WTC11 (cell line): Measurements from ENCODE around the gene KCNH8. TPM values are rescaled to one million over a fixed set of nuclear protein-coding genes. Genes with fewer than 3 reads are reported as not detected.

Experiments
- ATAC-seq: fragments of 200-7000 bp; cut with Tn5 transposase; 2 replicates; pipeline ENCODE4 v1.10.0; 2021; ENCODE audit warnings: mild to moderate bottlenecking, moderate library complexity
- CTCF ChIA-PET: fragments of 300-600 bp; sonication (Branson Sonifier 250); formaldehyde crosslinking; loops from one replicate; lab custom pipeline; 2021; ENCODE audit warnings: antibody characterized with exemption; lab: Charles Lee
- POLR2A ChIA-PET: fragments of 350-600 bp; sonication (Branson Sonifier 250); formaldehyde crosslinking; loops from one replicate; lab custom pipeline; 2021; ENCODE audit warnings: antibody characterized with exemption; lab: Charles Lee
- DNase-seq: peaks from one replicate; pipeline ENCODE4 v3.0.0; 2021; ENCODE audit warnings: low spot score
- H3K27ac Mint-ChIP-seq: 2 replicates; pipeline ENCODE4 v1.8.0; 2021; ENCODE audit warnings: mixed read lengths
- H3K27me3 Mint-ChIP-seq: 2 replicates; pipeline ENCODE4 v1.8.0; 2021; ENCODE audit warnings: low read depth, mild to moderate bottlenecking, moderate library complexity, mixed read lengths
- H3K36me3 Mint-ChIP-seq: 2 replicates; pipeline ENCODE4 v1.8.0; 2021; ENCODE audit warnings: mixed read lengths
- H3K4me1 Mint-ChIP-seq: 2 replicates; pipeline ENCODE4 v1.8.0; 2022; ENCODE audit warnings: mixed read lengths
- H3K4me3 Mint-ChIP-seq: 2 replicates; pipeline ENCODE4 v1.8.0; 2021; ENCODE audit warnings: mild to moderate bottlenecking, moderate library complexity, mixed read lengths
- H3K9me3 Mint-ChIP-seq: 2 replicates; pipeline ENCODE4 v1.8.0; 2021; ENCODE audit warnings: mixed read lengths
- ATF1 ChIP-seq: sonication (generic); formaldehyde crosslinking; IDR thresholded peaks from 2 replicates; pipeline ENCODE4 v1.8.1; 2023; ENCODE audit warnings: mild to moderate bottlenecking, moderate library complexity, missing genetic modification reagents
- FOXK1 ChIP-seq: sonication (generic); formaldehyde crosslinking; IDR thresholded peaks from 2 replicates; pipeline ENCODE4 v1.8.0; 2022; ENCODE audit warnings: mild to moderate bottlenecking, moderate library complexity, missing genetic modification reagents
- FOXP1 ChIP-seq: sonication (generic); formaldehyde crosslinking; IDR thresholded peaks from 2 replicates; pipeline ENCODE4 v1.8.0; 2022; ENCODE audit warnings: missing genetic modification reagents, mild to moderate bottlenecking, moderate library complexity, borderline replicate concordance
- GRHL2 ChIP-seq: fragments of 250-450 bp; sonication (Bioruptor Pico); IDR thresholded peaks from 2 replicates; pipeline ENCODE4 v1.8.0; 2022; ENCODE audit warnings: mild to moderate bottlenecking, moderate library complexity; ENCODE audit not compliant: insufficient replicate concordance, severe bottlenecking
- GTF2I ChIP-seq: fragments of 250-450 bp; sonication (Bioruptor Pico); conservative IDR thresholded peaks from 2 replicates; pipeline ENCODE4 v1.4.0; 2021; ENCODE audit warnings: mild to moderate bottlenecking
- HMGA2 ChIP-seq: fragments of 250-450 bp; sonication (Bioruptor Pico); IDR thresholded peaks from 2 replicates; pipeline ENCODE4 v1.4.0; 2021; ENCODE audit warnings: mild to moderate bottlenecking, moderate library complexity
- MYBL2 ChIP-seq: sonication (generic); formaldehyde crosslinking; IDR thresholded peaks from 2 replicates; pipeline ENCODE4 v1.8.1; 2023; ENCODE audit warnings: mild to moderate bottlenecking, moderate library complexity, missing genetic modification reagents
- NR1H2 ChIP-seq: sonication (generic); formaldehyde crosslinking; IDR thresholded peaks from 2 replicates; pipeline ENCODE4 v1.9.0; 2021; ENCODE audit warnings: mild to moderate bottlenecking, moderate library complexity, missing genetic modification reagents
- NR3C1 ChIP-seq: sonication (generic); formaldehyde crosslinking; conservative IDR thresholded peaks from 2 replicates; pipeline ENCODE4 v1.8.1; 2023; ENCODE audit warnings: low read depth, mild to moderate bottlenecking, missing genetic modification reagents
- ZNF121 ChIP-seq: sonication (generic); formaldehyde crosslinking; IDR thresholded peaks from 2 replicates; pipeline ENCODE4 v1.8.0; 2023; ENCODE audit warnings: missing genetic modification reagents
- ZNF219 ChIP-seq: sonication (generic); formaldehyde crosslinking; IDR thresholded peaks from 2 replicates; pipeline ENCODE4 v1.8.0; 2023; ENCODE audit warnings: missing genetic modification reagents, mild to moderate bottlenecking, borderline replicate concordance
- ZNF263 ChIP-seq: sonication (generic); formaldehyde crosslinking; IDR thresholded peaks from 2 replicates; pipeline ENCODE4 v1.8.1; 2022; ENCODE audit warnings: low read depth, mild to moderate bottlenecking, moderate library complexity, missing genetic modification reagents
- ZNF317 ChIP-seq: sonication (generic); formaldehyde crosslinking; IDR thresholded peaks from 2 replicates; pipeline ENCODE4 v1.8.1; 2023; ENCODE audit warnings: low read depth, mild to moderate bottlenecking, moderate library complexity, missing genetic modification reagents, borderline replicate concordance
- total RNA-seq: library from RNA; stranded (reverse); gene quantifications from 3 replicates; pipeline ENCODE4 v1.2.3, GENCODE V29; 2021
- TF ChIP-seq, protein P1 (sequence below): sonication (generic); formaldehyde crosslinking; IDR thresholded peaks from 2 replicates; pipeline ENCODE4 v1.8.1; 2022; ENCODE audit warnings: low read depth, mild to moderate bottlenecking, moderate library complexity, missing genetic modification reagents, borderline replicate concordance
- TF ChIP-seq, protein P2 (sequence below): fragments of 250-450 bp; sonication (Bioruptor Pico); IDR thresholded peaks from 2 replicates; pipeline ENCODE4 v1.9.0; 2021; ENCODE audit warnings: mild to moderate bottlenecking, borderline replicate concordance
- TF ChIP-seq, protein P3 (sequence below): sonication (generic); formaldehyde crosslinking; IDR thresholded peaks from 2 replicates; pipeline ENCODE4 v1.8.0; 2022; ENCODE audit warnings: mild to moderate bottlenecking, missing genetic modification reagents
- TF ChIP-seq, protein P4 (sequence below): fragments of 250-450 bp; sonication (Bioruptor Pico); IDR thresholded peaks from 2 replicates; pipeline ENCODE4 v1.9.0; 2021; ENCODE audit warnings: mild to moderate bottlenecking
- TF ChIP-seq, protein P5 (sequence below): sonication (generic); formaldehyde crosslinking; IDR thresholded peaks from 2 replicates; pipeline ENCODE4 v1.8.1; 2023; ENCODE audit warnings: mild to moderate bottlenecking, missing genetic modification reagents

KCNH8 gene
- total RNA-seq, 1 experiment from 2014 or later: 2.8 TPM

DNA sequence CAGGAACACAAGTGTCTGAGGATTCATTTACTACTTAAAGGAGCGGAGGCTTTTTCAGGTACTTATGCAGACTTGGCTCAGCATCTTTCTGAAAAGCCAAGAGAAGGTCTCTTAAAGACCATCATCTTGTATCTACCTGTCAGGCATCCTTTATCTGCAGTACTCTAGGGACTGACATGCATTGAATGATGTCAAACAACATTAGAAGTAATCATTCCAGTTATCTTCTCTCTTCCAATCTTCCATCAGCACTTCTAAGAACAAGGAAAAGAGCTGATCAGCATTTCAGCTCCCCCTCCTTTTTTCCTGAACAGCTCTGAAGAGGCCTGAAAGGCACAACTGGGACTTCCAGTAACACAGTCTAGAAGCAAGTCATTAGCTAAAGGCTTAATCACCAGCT, 214.8 kb downstream of the KCNH8 start:
- no peak for DNase-seq
- Mint-ChIP-seq H3K9me3 (no peaks in the 10 kb centered on the region), H3K36me3 (no peaks in the 10 kb centered on the region), H3K4me1 (peaks cover 6% of the 10 kb centered on the region; the same call in 1 of the 2 replicates), H3K4me3 (no peak overlapping the region), H3K27ac (no peak overlapping the region), H3K27me3 (no peaks in the 10 kb centered on the region)
- ChIA-PET CTCF (no interaction called here), POLR2A (interaction anchor here (0.6 kb wide), 1 partner anchor 37 kb away, joined by 11 read pairs; no protein-coding TSS in a partner anchor)
- TF ChIP-seq ZNF317 (no peak), FOXK1 (CRISPR knock-in tag) (no peak), HMGA2 (CRISPR knock-in tag) (no peak), MYBL2 (CRISPR knock-in tag) (no peak), GRHL2 (CRISPR knock-in tag) (no peak), ZNF121 (CRISPR knock-in tag) (no peak), NR1H2 (CRISPR knock-in tag) (no peak)
- TF ChIP-seq, protein P1, sequence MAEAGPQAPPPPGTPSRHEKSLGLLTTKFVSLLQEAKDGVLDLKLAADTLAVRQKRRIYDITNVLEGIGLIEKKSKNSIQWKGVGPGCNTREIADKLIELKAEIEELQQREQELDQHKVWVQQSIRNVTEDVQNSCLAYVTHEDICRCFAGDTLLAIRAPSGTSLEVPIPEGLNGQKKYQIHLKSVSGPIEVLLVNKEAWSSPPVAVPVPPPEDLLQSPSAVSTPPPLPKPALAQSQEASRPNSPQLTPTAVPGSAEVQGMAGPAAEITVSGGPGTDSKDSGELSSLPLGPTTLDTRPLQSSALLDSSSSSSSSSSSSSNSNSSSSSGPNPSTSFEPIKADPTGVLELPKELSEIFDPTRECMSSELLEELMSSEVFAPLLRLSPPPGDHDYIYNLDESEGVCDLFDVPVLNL (CRISPR knock-in tag): no peak
- TF ChIP-seq, protein P2, sequence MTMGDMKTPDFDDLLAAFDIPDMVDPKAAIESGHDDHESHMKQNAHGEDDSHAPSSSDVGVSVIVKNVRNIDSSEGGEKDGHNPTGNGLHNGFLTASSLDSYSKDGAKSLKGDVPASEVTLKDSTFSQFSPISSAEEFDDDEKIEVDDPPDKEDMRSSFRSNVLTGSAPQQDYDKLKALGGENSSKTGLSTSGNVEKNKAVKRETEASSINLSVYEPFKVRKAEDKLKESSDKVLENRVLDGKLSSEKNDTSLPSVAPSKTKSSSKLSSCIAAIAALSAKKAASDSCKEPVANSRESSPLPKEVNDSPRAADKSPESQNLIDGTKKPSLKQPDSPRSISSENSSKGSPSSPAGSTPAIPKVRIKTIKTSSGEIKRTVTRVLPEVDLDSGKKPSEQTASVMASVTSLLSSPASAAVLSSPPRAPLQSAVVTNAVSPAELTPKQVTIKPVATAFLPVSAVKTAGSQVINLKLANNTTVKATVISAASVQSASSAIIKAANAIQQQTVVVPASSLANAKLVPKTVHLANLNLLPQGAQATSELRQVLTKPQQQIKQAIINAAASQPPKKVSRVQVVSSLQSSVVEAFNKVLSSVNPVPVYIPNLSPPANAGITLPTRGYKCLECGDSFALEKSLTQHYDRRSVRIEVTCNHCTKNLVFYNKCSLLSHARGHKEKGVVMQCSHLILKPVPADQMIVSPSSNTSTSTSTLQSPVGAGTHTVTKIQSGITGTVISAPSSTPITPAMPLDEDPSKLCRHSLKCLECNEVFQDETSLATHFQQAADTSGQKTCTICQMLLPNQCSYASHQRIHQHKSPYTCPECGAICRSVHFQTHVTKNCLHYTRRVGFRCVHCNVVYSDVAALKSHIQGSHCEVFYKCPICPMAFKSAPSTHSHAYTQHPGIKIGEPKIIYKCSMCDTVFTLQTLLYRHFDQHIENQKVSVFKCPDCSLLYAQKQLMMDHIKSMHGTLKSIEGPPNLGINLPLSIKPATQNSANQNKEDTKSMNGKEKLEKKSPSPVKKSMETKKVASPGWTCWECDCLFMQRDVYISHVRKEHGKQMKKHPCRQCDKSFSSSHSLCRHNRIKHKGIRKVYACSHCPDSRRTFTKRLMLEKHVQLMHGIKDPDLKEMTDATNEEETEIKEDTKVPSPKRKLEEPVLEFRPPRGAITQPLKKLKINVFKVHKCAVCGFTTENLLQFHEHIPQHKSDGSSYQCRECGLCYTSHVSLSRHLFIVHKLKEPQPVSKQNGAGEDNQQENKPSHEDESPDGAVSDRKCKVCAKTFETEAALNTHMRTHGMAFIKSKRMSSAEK: no peak
- TF ChIP-seq, protein P3, sequence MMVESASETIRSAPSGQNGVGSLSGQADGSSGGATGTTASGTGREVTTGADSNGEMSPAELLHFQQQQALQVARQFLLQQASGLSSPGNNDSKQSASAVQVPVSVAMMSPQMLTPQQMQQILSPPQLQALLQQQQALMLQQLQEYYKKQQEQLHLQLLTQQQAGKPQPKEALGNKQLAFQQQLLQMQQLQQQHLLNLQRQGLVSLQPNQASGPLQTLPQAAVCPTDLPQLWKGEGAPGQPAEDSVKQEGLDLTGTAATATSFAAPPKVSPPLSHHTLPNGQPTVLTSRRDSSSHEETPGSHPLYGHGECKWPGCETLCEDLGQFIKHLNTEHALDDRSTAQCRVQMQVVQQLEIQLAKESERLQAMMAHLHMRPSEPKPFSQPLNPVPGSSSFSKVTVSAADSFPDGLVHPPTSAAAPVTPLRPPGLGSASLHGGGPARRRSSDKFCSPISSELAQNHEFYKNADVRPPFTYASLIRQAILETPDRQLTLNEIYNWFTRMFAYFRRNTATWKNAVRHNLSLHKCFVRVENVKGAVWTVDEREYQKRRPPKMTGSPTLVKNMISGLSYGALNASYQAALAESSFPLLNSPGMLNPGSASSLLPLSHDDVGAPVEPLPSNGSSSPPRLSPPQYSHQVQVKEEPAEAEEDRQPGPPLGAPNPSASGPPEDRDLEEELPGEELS (CRISPR knock-in tag): no peak
- no peak for ATAC-seq

DNA sequence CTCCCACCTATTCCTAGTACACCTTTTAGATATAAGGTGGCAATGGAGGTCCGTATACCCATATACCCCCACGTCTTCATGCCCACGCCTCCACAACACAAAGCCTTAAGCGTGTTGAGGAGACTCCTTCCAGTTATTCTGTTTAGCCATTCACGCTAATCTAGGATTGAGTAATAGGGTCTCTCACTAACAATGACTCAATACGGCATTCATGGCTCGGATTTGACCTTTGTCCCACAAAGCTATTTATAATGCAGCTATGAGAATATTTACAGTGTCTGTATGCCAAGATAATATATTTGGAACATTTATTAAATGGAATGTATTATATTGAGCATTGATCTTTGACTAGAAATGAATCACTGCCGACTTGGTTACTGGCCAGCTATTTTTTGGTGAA, 215.8 kb downstream of the KCNH8 start:
- peaks cover 6% of the 10 kb centered on the region; the same call in 1 of the 2 replicates for H3K4me1 Mint-ChIP-seq
- H3K36me3 Mint-ChIP-seq: no peaks in the 10 kb centered on the region
- no peaks in the 10 kb centered on the region for H3K9me3 Mint-ChIP-seq
- H3K27me3 Mint-ChIP-seq: no peaks in the 10 kb centered on the region
- H3K4me3 Mint-ChIP-seq: no peak overlapping the region
- no peak for ATAC-seq
- TF ChIP-seq HMGA2 (CRISPR knock-in tag) (no peak), ZNF121 (CRISPR knock-in tag) (no peak)
- TF ChIP-seq, protein P4, sequence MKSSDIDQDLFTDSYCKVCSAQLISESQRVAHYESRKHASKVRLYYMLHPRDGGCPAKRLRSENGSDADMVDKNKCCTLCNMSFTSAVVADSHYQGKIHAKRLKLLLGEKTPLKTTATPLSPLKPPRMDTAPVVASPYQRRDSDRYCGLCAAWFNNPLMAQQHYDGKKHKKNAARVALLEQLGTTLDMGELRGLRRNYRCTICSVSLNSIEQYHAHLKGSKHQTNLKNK (CRISPR knock-in tag): no peak
- no peak overlapping the region for H3K27ac Mint-ChIP-seq
- ChIA-PET CTCF (interaction anchor here (1.2 kb wide), 1 partner anchor 15 kb away, joined by 4 read pairs; no protein-coding TSS in a partner anchor), POLR2A (no interaction called here)
- DNase-seq: no peak

DNA sequence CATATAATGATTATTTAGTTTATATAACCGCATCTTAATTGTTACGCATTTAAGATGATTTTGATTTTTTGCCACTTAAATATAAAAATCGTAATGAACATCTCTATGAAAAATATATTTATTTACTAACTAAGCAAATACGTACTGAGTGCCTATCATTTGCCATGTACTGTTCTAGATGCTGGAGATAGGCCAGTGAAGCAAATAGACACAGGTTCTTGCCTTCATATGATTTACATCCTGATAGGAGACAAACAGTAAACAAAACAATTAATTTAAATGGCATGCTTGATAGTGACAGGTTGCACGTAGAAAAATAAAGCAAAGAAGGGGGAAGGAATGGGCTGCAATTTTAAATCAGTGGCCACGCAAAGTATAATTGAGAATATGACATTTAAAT, 217.2 kb downstream of the KCNH8 start:
- Mint-ChIP-seq H3K36me3 (no peaks in the 10 kb centered on the region), H3K4me1 (peaks cover 6% of the 10 kb centered on the region; the same call in 1 of the 2 replicates), H3K9me3 (no peaks in the 10 kb centered on the region), H3K27ac (no peak overlapping the region), H3K27me3 (no peaks in the 10 kb centered on the region), H3K4me3 (no peak overlapping the region)
- ATAC-seq: no peak
- DNase-seq: no peak
- ChIA-PET POLR2A (no interaction called here), CTCF (no interaction called here)
- TF ChIP-seq, protein P5, sequence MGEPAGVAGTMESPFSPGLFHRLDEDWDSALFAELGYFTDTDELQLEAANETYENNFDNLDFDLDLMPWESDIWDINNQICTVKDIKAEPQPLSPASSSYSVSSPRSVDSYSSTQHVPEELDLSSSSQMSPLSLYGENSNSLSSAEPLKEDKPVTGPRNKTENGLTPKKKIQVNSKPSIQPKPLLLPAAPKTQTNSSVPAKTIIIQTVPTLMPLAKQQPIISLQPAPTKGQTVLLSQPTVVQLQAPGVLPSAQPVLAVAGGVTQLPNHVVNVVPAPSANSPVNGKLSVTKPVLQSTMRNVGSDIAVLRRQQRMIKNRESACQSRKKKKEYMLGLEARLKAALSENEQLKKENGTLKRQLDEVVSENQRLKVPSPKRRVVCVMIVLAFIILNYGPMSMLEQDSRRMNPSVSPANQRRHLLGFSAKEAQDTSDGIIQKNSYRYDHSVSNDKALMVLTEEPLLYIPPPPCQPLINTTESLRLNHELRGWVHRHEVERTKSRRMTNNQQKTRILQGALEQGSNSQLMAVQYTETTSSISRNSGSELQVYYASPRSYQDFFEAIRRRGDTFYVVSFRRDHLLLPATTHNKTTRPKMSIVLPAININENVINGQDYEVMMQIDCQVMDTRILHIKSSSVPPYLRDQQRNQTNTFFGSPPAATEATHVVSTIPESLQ (CRISPR knock-in tag): no peak
- no peak for TF ChIP-seq ATF1 (CRISPR knock-in tag)
- no peak for TF ChIP-seq ZNF263 (CRISPR knock-in tag)
- no peak for TF ChIP-seq FOXP1 (CRISPR knock-in tag)
- no peak for TF ChIP-seq GTF2I
- TF ChIP-seq ZNF219 (CRISPR knock-in tag): no peak
- TF ChIP-seq, protein P4 (CRISPR knock-in tag): no peak
- no peak for TF ChIP-seq NR3C1 (CRISPR knock-in tag)
